T-helper 2 cell treated with Interferon-gamma antibody and Interleukin-4, amounts not matched to agents 5 μg/mL and 100 μg/mL, for 36 hours (primary cell): ENCODE results near the gene NFE2L3.
A peak's percentile ranks its signal among the peaks of the same experiment; 100 is the strongest.
"Not testable (repeated sequence)": the region's sequence is repeated elsewhere in the genome, so short reads cannot be mapped to it uniquely, and the experiment has no call there.

Experiments
- DNase-seq: peaks from one replicate; pipeline ENCODE4 v3.0.0; 2021; ENCODE audit warnings: low spot score
- H3K27ac Mint-ChIP-seq: one replicate; pipeline ENCODE4 v1.8.0; 2021; ENCODE audit warnings: mild to moderate bottlenecking, mixed read lengths
- H3K27me3 Mint-ChIP-seq: one replicate; pipeline ENCODE4 v1.8.0; 2021; ENCODE audit warnings: low read depth, mixed read lengths
- H3K36me3 Mint-ChIP-seq: one replicate; pipeline ENCODE4 v1.8.0; 2021; ENCODE audit warnings: low read depth, mixed read lengths
- H3K4me1 Mint-ChIP-seq: one replicate; pipeline ENCODE4 v1.8.0; 2021; ENCODE audit warnings: low read depth, mixed read lengths
- H3K4me3 Mint-ChIP-seq: one replicate; pipeline ENCODE4 v1.8.0; 2022; ENCODE audit warnings: mild to moderate bottlenecking, moderate library complexity, mixed read lengths
- H3K9me3 Mint-ChIP-seq: one replicate; pipeline ENCODE4 v1.8.0; 2021; ENCODE audit warnings: mixed read lengths

The NFE2L3 gene

GRCh38 chr7:26136831-26137230 is 15.2 kb upstream of the NFE2L3 start:
- peaks cover 1% of the 10 kb centered on the region for H3K4me1 Mint-ChIP-seq
- H3K27me3 Mint-ChIP-seq, result peaks cover 30% of the 10 kb centered on the region
- no peaks in the 10 kb centered on the region for H3K36me3 Mint-ChIP-seq
- no peak for DNase-seq
- no peak overlapping the region for H3K4me3 Mint-ChIP-seq
- H3K27ac Mint-ChIP-seq, result no peak overlapping the region
- H3K9me3 Mint-ChIP-seq, result no peaks in the 10 kb centered on the region

GRCh38 chr7:26140380-26140779 is 11.6 kb upstream of the NFE2L3 start:
- Mint-ChIP-seq H3K9me3 (no peaks in the 10 kb centered on the region), H3K4me3 (no peak overlapping the region), H3K27ac (no peak overlapping the region), H3K36me3 (no peaks in the 10 kb centered on the region), H3K27me3 (peaks cover 15% of the 10 kb centered on the region), H3K4me1 (peaks cover 1% of the 10 kb centered on the region)
- DNase-seq, result no peak

- Mint-ChIP-seq H3K36me3 (no peaks in the 10 kb centered on the region), H3K27me3 (peaks cover 15% of the 10 kb centered on the region), H3K4me3 (no peak overlapping the region), H3K9me3 (no peaks in the 10 kb centered on the region), H3K27ac (no peak overlapping the region), H3K4me1 (peaks cover 1% of the 10 kb centered on the region)
- DNase-seq, result no peak
Measured at GRCh38 chr7:26141077-26141476, 10.9 kb upstream of the NFE2L3 start.

GRCh38 chr7:26143298-26144048 is 8.5 kb upstream of the NFE2L3 start:
- Mint-ChIP-seq H3K4me1 (peaks cover 1% of the 10 kb centered on the region), H3K4me3 (no peak overlapping the region), H3K27me3 (peaks cover 13% of the 10 kb centered on the region), H3K9me3 (no peaks in the 10 kb centered on the region), H3K27ac (no peak overlapping the region), H3K36me3 (no peaks in the 10 kb centered on the region)
- no peak for DNase-seq

- no peak for DNase-seq
- H3K27me3 Mint-ChIP-seq, result peaks cover 13% of the 10 kb centered on the region
- H3K9me3 Mint-ChIP-seq, result no peaks in the 10 kb centered on the region
- no peak overlapping the region for H3K27ac Mint-ChIP-seq
- no peak overlapping the region for H3K4me3 Mint-ChIP-seq
- peaks cover 1% of the 10 kb centered on the region for H3K4me1 Mint-ChIP-seq
- no peaks in the 10 kb centered on the region for H3K36me3 Mint-ChIP-seq
Measured at GRCh38 chr7:26144184-26145080, 7.6 kb upstream of the NFE2L3 start.

GRCh38 chr7:26145238-26145637 is 6.8 kb upstream of the NFE2L3 start:
- peaks cover 13% of the 10 kb centered on the region for H3K27me3 Mint-ChIP-seq
- H3K36me3 Mint-ChIP-seq, result no peaks in the 10 kb centered on the region
- no peak overlapping the region for H3K4me3 Mint-ChIP-seq
- DNase-seq, result no peak
- peaks cover 1% of the 10 kb centered on the region for H3K4me1 Mint-ChIP-seq
- no peaks in the 10 kb centered on the region for H3K9me3 Mint-ChIP-seq
- no peak overlapping the region for H3K27ac Mint-ChIP-seq

GRCh38 chr7:26147030-26147429 is 5.0 kb upstream of the NFE2L3 start:
- Mint-ChIP-seq H3K4me3 (no peak overlapping the region), H3K27me3 (peaks cover 13% of the 10 kb centered on the region), H3K4me1 (peaks cover 13% of the 10 kb centered on the region), H3K36me3 (no peaks in the 10 kb centered on the region), H3K27ac (no peak overlapping the region), H3K9me3 (no peaks in the 10 kb centered on the region)
- DNase-seq, result no peak

- DNase-seq, H3K4me3 Mint-ChIP-seq, H3K27ac Mint-ChIP-seq, H3K9me3 Mint-ChIP-seq, H3K36me3 Mint-ChIP-seq: not testable (repeated sequence)
- H3K4me1 Mint-ChIP-seq, result peaks cover 13% of the 10 kb centered on the region
- peaks cover 13% of the 10 kb centered on the region for H3K27me3 Mint-ChIP-seq
Measured at GRCh38 chr7:26147646-26148306, 4.2 kb upstream of the NFE2L3 start.

GRCh38 chr7:26148307-26148700 is 3.7 kb upstream of the NFE2L3 start:
- not testable (repeated sequence) for H3K27ac Mint-ChIP-seq, DNase-seq, H3K4me3 Mint-ChIP-seq, H3K9me3 Mint-ChIP-seq, H3K36me3 Mint-ChIP-seq
- peaks cover 13% of the 10 kb centered on the region for H3K27me3 Mint-ChIP-seq
- H3K4me1 Mint-ChIP-seq, result peaks cover 13% of the 10 kb centered on the region

- no peak overlapping the region for H3K4me3 Mint-ChIP-seq
- peaks cover 4% of the 10 kb centered on the region for H3K36me3 Mint-ChIP-seq
- H3K4me1 Mint-ChIP-seq, result peaks cover 20% of the 10 kb centered on the region
- H3K9me3 Mint-ChIP-seq, result no peaks in the 10 kb centered on the region
- peaks cover 3% of the 10 kb centered on the region for H3K27me3 Mint-ChIP-seq
- DNase-seq, result no peak
- no peak overlapping the region for H3K27ac Mint-ChIP-seq
Measured at GRCh38 chr7:26149391-26149977, 2.5 kb upstream of the NFE2L3 start.

GRCh38 chr7:26151096-26151495 is 902 bp upstream of the NFE2L3 start:
- no peaks in the 10 kb centered on the region for H3K9me3 Mint-ChIP-seq
- H3K4me1 Mint-ChIP-seq, result peaks cover 35% of the 10 kb centered on the region
- H3K36me3 Mint-ChIP-seq, result peaks cover 4% of the 10 kb centered on the region
- H3K27ac Mint-ChIP-seq, result peak overlapping the region; percentile 91
- peak overlapping the region; percentile 89 for H3K4me3 Mint-ChIP-seq
- DNase-seq, result no peak
- no peaks in the 10 kb centered on the region for H3K27me3 Mint-ChIP-seq

- Mint-ChIP-seq H3K4me3 (peak overlapping the region; percentile 89), H3K36me3 (peaks cover 4% of the 10 kb centered on the region), H3K9me3 (no peaks in the 10 kb centered on the region), H3K4me1 (peaks cover 40% of the 10 kb centered on the region), H3K27ac (peak overlapping the region; percentile 91), H3K27me3 (no peaks in the 10 kb centered on the region)
- no peak for DNase-seq
Measured at GRCh38 chr7:26151650-26151952, 397 bp upstream of the NFE2L3 start.

- not testable (repeated sequence) for H3K36me3 Mint-ChIP-seq, H3K27me3 Mint-ChIP-seq, H3K9me3 Mint-ChIP-seq
- peak; percentile 33 for DNase-seq
- Mint-ChIP-seq H3K27ac (peak overlapping the region; percentile 90), H3K4me1 (peaks cover 50% of the 10 kb centered on the region), H3K4me3 (peak overlapping the region; percentile 95)
Measured at GRCh38 chr7:26152782-26153240, 813 bp downstream of the NFE2L3 start.
